ENCODE data around the gene NINJ2. TPM values are rescaled to one million over a fixed set of nuclear protein-coding genes. Genes with fewer than 3 reads are reported as not detected.

NINJ2 gene
- total RNA-seq, 1 experiment from 2014 or later = 0.24 TPM

DNA sequence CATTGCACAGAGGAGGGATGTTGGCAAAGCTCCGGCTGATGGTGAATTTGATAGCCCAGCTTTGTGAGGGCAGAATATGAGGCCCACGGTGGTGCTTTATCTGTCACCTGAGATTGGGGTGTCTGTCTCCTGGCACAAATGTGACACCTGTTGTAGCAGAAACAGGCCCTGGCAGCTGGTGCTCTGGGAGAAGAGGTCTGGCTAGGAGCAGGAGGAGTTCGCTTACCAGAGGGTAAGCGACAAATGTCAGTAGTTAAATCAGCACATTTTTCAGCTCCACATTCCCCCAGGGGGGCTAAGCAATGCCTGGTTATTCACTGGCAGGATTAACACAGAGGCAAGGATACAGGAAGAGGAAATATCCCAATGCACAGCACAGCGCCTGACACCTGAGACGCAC lies 132.4 kb downstream of the NINJ2 start:
- Histone ChIP-seq H4K8ac (replicated peaks; ENCODE audit: insufficient read length, low read depth, low read length) (no peak overlapping the region), H3K27ac (ENCODE audit: insufficient read length, low read depth, low read length) (no peak overlapping the region), H4K91ac (ENCODE audit: insufficient read length, low read depth, low read length) (no peak overlapping the region), H2BK120ac (ENCODE audit: low read depth, low read length, poor library complexity, severe bottlenecking) (no peak overlapping the region), H3K23me2 (ENCODE audit: insufficient read length, low read depth, low read length, poor library complexity, severe bottlenecking) (no peaks in the 10 kb centered on the region), H3T11ph (ENCODE audit: low read length) (no peak overlapping the region), H3K9ac (ENCODE audit: extremely low read depth, insufficient read length, low read length) (no peak overlapping the region), H3K79me1 (ENCODE audit: insufficient read depth, low read depth, low read length, poor library complexity, severe bottlenecking) (no peaks in the 10 kb centered on the region), H3K27me3 (ENCODE audit: insufficient read depth, low read length) (no peaks in the 10 kb centered on the region), H2AFZ (ENCODE audit: low read length) (no peak overlapping the region), H2BK20ac (ENCODE audit: low read depth, low read length, poor library complexity, severe bottlenecking) (no peak overlapping the region), H4K20me1 (ENCODE audit: control insufficient read depth, insufficient read depth, insufficient read length) (no peaks in the 10 kb centered on the region), H3K14ac (ENCODE audit: insufficient read depth, low read length) (no peak overlapping the region), H3K4me1 (ENCODE audit: insufficient read depth, low read length) (no peaks in the 10 kb centered on the region), H2AK5ac (ENCODE audit: insufficient read length, low read length) (no peak overlapping the region), H3K56ac (ENCODE audit: insufficient read length, low read depth, low read length) (no peak overlapping the region), H2BK5ac (ENCODE audit: insufficient read length, low read length) (no peak overlapping the region), H3K23ac (ENCODE audit: insufficient read length, low read depth, low read length) (no peak overlapping the region), H2BK12ac (ENCODE audit: insufficient read length, low read depth, low read length) (no peak overlapping the region), H3K9me3 (ENCODE audit: control insufficient read depth, low read depth, low read length) (no peaks in the 10 kb centered on the region), H3K18ac (ENCODE audit: insufficient read length, low read depth, low read length) (no peak overlapping the region), H3K79me2 (ENCODE audit: insufficient read depth, low read length) (no peaks in the 10 kb centered on the region), H3K4me2 (ENCODE audit: insufficient read depth, insufficient read length, low read length) (no peak overlapping the region), H3K4ac (ENCODE audit: low read depth, low read length) (no peak overlapping the region), H4K5ac (ENCODE audit: insufficient read length, low read depth, low read length) (no peak overlapping the region), H2BK15ac (ENCODE audit: low read depth, low read length) (no peak overlapping the region)
- H3K27ac Mint-ChIP-seq = no peak overlapping the region
- peaks cover 18 to 35% (median 19%) of the 10 kb centered on the region in 3 experiments for H3K36me3 Mint-ChIP-seq (ENCODE audit: insufficient read depth in 1 of 3, low read depth in 3 of 3)
- DNase-seq = no peak
- no peak overlapping the region for H3K4me3 Mint-ChIP-seq
- WGBS (ENCODE audit: extremely low coverage, insufficient read length, low lambda C conversion rate) = no CpG with 5 or more reads among the region's 6 CpGs
- peaks cover 23 to 25% of the 10 kb centered on the region in 2 experiments for H3K9me3 Mint-ChIP-seq
- no peak for TF ChIP-seq CTCF (conservative IDR thresholded peaks at IDR 0.05)
- peaks cover 3 to 11% of the 10 kb centered on the region in 2 experiments; a peak in 3 of 4 replicates for H3K4me1 Mint-ChIP-seq
- H3K27me3 Mint-ChIP-seq (ENCODE audit: low read depth) = no peaks in the 10 kb centered on the region; the same call in 1 of the 2 replicates

Measured in H9 (cell line).